Muscle of leg (tissue), 16 donors: ENCODE measurements around the gene COMTD1. TPM values are rescaled to one million over a fixed set of nuclear protein-coding genes. Genes with fewer than 3 reads are reported as not detected.
A peak's percentile ranks its signal among the peaks of the same experiment; 100 is the strongest.

Source experiments
- DNase-seq: peaks from one replicate; pipeline ENCODE4 v3.0.0; 2013
- H3K27ac ChIP-seq: one replicate; pipeline ENCODE4 v1.5.1; 2013; ENCODE audit warnings: mild to moderate bottlenecking, low read length, control low read depth
- H3K27me3 ChIP-seq: one replicate; pipeline ENCODE4 v1.6.1; 2013; ENCODE audit warnings: low read length; ENCODE audit not compliant: control insufficient read depth, insufficient read depth
- H3K36me3 ChIP-seq: one replicate; pipeline ENCODE4 v1.6.1; 2013; ENCODE audit warnings: low read length; ENCODE audit not compliant: control insufficient read depth, insufficient read depth
- H3K4me1 ChIP-seq: one replicate; pipeline ENCODE4 v1.6.1; 2013; ENCODE audit warnings: low read length; ENCODE audit not compliant: control insufficient read depth, insufficient read depth
- H3K4me3 ChIP-seq: one replicate; pipeline ENCODE4 v1.5.1; 2013; ENCODE audit warnings: low read length, control low read depth
- H3K9me3 ChIP-seq: replicated peaks from 2 replicates; pipeline ENCODE4 v1.6.1; 2013; ENCODE audit warnings: low read depth, low read length; ENCODE audit not compliant: control insufficient read depth
- WGBS: methylation state at CpG from one replicate; pipeline ENCODE4 v1.1.5; 2013; ENCODE audit warnings: missing lambda C conversion rate; ENCODE audit not compliant: insufficient coverage; 5-methylcytosine and 5-hydroxymethylcytosine counted together
- long read RNA-seq, 11 donors: transcript quantifications; one replicate each; lab custom pipeline, GENCODE V29; 2026
- polyA plus RNA-seq, 8 donors: library from polyadenylated mRNA; unstranded; fragments of 120-200 nt; gene quantifications; one replicate each; pipeline versions ENCODE4 v1.2.1 to v1.2.3, GENCODE V29; 2013; ENCODE audit warnings: inconsistent platforms in 1 of 8, low replicate concordance in 1 of 8; ENCODE audit not compliant: insufficient read length in 8 of 8, insufficient read depth in 1 of 8
- total RNA-seq: library from RNA; stranded (reverse); fragments of 120-200 nt; gene quantifications from one replicate; pipeline ENCODE4 v1.2.4, GENCODE V29; 2013

The COMTD1 gene
- 6.9 TPM for total RNA-seq
- 1 to 10 TPM; 3.5 to 8.4 (median 4.4) TPM for polyA plus RNA-seq
- long read RNA-seq, donor 1, partial matches to known transcripts = 0 of 1 reads
- long read RNA-seq, donor 1, other reads (novel, unspliced or antisense) = 0 of 1 reads
- long read RNA-seq, donor 2, partial matches to known transcripts = 0 of 1 reads
- long read RNA-seq, donor 2, other reads (novel, unspliced or antisense) = 0 of 1 reads
- long read RNA-seq, donor 3, partial matches to known transcripts = 0 of 3 reads
- long read RNA-seq, donor 3, other reads (novel, unspliced or antisense) = 0 of 3 reads
- long read RNA-seq, donor 4, partial matches to known transcripts = 0 of 1 reads
- long read RNA-seq, donor 4, other reads (novel, unspliced or antisense) = 0 of 1 reads
- long read RNA-seq, donor 5, partial matches to known transcripts = 0 of 2 reads
- long read RNA-seq, donor 5, other reads (novel, unspliced or antisense) = 0 of 2 reads
- long read RNA-seq, donor 6, partial matches to known transcripts = 0 of 3 reads
- long read RNA-seq, donor 6, other reads (novel, unspliced or antisense) = 0 of 3 reads
- long read RNA-seq, donor 7, partial matches to known transcripts = 0 of 5 reads
- long read RNA-seq, donor 7, other reads (novel, unspliced or antisense) = 0 of 5 reads
- long read RNA-seq, donor 8, partial matches to known transcripts = 0 of 2 reads
- long read RNA-seq, donor 8, other reads (novel, unspliced or antisense) = 0 of 2 reads
- long read RNA-seq, donor 9 = 0 reads
- long read RNA-seq, donor 10, partial matches to known transcripts = 0 of 2 reads
- long read RNA-seq, donor 10, other reads (novel, unspliced or antisense) = 0 of 2 reads
- long read RNA-seq, donor 11 = 0 reads

GRCh38 chr10:75235375-75236177 is at the start of gene COMTD1:
Gene COMTD1, minus strand, starts transcription at chr10:75235957. Its CDS starts 29 bp downstream, at chr10:75235928.
- Histone ChIP-seq H3K4me3 (peak within 1 kb of the TSS; percentile 63), H3K27me3 (no peaks in the 10 kb centered on the region), H3K36me3 (peaks cover 18% of the 10 kb centered on the region), H3K27ac (no peak within 1 kb of the TSS), H3K9me3 (no peaks in the 10 kb centered on the region), H3K4me1 (peaks cover 20% of the 10 kb centered on the region)
- DNase-seq = peak; percentile 90
- under 1% methylated on average over 68 of the region's 76 CpGs for WGBS

- H3K4me1 ChIP-seq = peaks cover 16% of the 10 kb centered on the region
- DNase-seq = peak; percentile 74
- H3K9me3 ChIP-seq = no peaks in the 10 kb centered on the region
- H3K4me3 ChIP-seq = peak overlapping the region; percentile 21
- peaks cover 11% of the 10 kb centered on the region for H3K27me3 ChIP-seq
- 9% methylated on average over 5 of the region's 12 CpGs for WGBS
- H3K27ac ChIP-seq = peak overlapping the region; percentile 81
- H3K36me3 ChIP-seq = no peaks in the 10 kb centered on the region
Observed at GRCh38 chr10:75283671-75284470, 48.1 kb upstream of the COMTD1 start.

GRCh38 chr10:75283078-75283670 is 47.4 kb upstream of the COMTD1 start:
- no peaks in the 10 kb centered on the region for H3K9me3 ChIP-seq
- H3K27ac ChIP-seq = peak overlapping the region; percentile 81
- peaks cover 16% of the 10 kb centered on the region for H3K4me1 ChIP-seq
- WGBS = 8% methylated on average over 2 of the region's 14 CpGs
- H3K36me3 ChIP-seq = no peaks in the 10 kb centered on the region
- H3K4me3 ChIP-seq = peak overlapping the region; percentile 21
- peaks cover 11% of the 10 kb centered on the region for H3K27me3 ChIP-seq
- DNase-seq = peak; percentile 50

- WGBS = no CpG with 5 or more reads among the region's 2 CpGs
- Histone ChIP-seq H3K4me1 (peaks cover 16% of the 10 kb centered on the region), H3K36me3 (no peaks in the 10 kb centered on the region), H3K27me3 (peaks cover 8% of the 10 kb centered on the region), H3K9me3 (no peaks in the 10 kb centered on the region), H3K27ac (no peak overlapping the region), H3K4me3 (no peak overlapping the region)
- DNase-seq = no peak
Observed at GRCh38 chr10:75281974-75282373, 46.2 kb upstream of the COMTD1 start.

GRCh38 chr10:75280236-75280635 is 44.5 kb upstream of the COMTD1 start:
- Histone ChIP-seq H3K27ac (no peak overlapping the region), H3K36me3 (no peaks in the 10 kb centered on the region), H3K4me1 (peaks cover 26% of the 10 kb centered on the region), H3K4me3 (no peak overlapping the region), H3K27me3 (peaks cover 13% of the 10 kb centered on the region), H3K9me3 (no peaks in the 10 kb centered on the region)
- no peak for DNase-seq
- no CpG with 5 or more reads among the region's 2 CpGs for WGBS

- peaks cover 16% of the 10 kb centered on the region for H3K27me3 ChIP-seq
- 31% methylated on average over 37 of the region's 46 CpGs for WGBS
- no peaks in the 10 kb centered on the region for H3K9me3 ChIP-seq
- no peak overlapping the region for H3K27ac ChIP-seq
- peaks cover 10% of the 10 kb centered on the region for H3K4me1 ChIP-seq
- no peaks in the 10 kb centered on the region for H3K36me3 ChIP-seq
- H3K4me3 ChIP-seq = no peak overlapping the region
- DNase-seq = no peak
Observed at GRCh38 chr10:75276069-75276872, 40.5 kb upstream of the COMTD1 start.

GRCh38 chr10:75272896-75273295 is 37.1 kb upstream of the COMTD1 start:
- peaks cover 9% of the 10 kb centered on the region for H3K27me3 ChIP-seq
- no peak overlapping the region for H3K4me3 ChIP-seq
- no CpG with 5 or more reads among the region's 7 CpGs for WGBS
- H3K27ac ChIP-seq = no peak overlapping the region
- H3K9me3 ChIP-seq = no peaks in the 10 kb centered on the region
- DNase-seq = peak; percentile 27
- no peaks in the 10 kb centered on the region for H3K36me3 ChIP-seq
- H3K4me1 ChIP-seq = peaks cover 10% of the 10 kb centered on the region

GRCh38 chr10:75272094-75272493 is 36.3 kb upstream of the COMTD1 start:
- no peak overlapping the region for H3K4me3 ChIP-seq
- DNase-seq = no peak
- no peaks in the 10 kb centered on the region for H3K36me3 ChIP-seq
- H3K9me3 ChIP-seq = no peaks in the 10 kb centered on the region
- peaks cover 9% of the 10 kb centered on the region for H3K27me3 ChIP-seq
- WGBS = 76% methylated on average over 5 of the region's 5 CpGs
- no peak overlapping the region for H3K27ac ChIP-seq
- peaks cover 10% of the 10 kb centered on the region for H3K4me1 ChIP-seq
